ENCODE data around the gene ZBTB20.

The ZBTB20 gene

DNA sequence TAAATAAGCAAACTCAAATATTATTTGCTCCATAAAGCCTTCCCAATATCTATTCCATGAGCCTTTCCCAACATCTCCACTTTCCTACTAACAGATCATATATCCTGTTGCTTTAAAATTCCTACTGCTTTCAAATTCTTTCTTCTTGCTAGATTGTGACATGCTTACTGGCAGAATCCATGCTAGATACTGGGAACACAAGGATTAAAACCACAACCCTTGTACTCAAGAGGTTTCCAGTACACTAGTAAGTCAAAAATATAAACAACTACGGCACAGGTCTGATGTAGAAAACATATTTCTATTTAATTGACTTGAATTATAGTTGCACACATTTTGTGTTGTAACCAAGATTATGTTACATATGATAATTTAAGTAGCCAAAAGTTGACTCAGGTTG is 275.0 kb downstream of the ZBTB20 start:
- no peak for DNase-seq (ENCODE audit: low read depth)

DNA sequence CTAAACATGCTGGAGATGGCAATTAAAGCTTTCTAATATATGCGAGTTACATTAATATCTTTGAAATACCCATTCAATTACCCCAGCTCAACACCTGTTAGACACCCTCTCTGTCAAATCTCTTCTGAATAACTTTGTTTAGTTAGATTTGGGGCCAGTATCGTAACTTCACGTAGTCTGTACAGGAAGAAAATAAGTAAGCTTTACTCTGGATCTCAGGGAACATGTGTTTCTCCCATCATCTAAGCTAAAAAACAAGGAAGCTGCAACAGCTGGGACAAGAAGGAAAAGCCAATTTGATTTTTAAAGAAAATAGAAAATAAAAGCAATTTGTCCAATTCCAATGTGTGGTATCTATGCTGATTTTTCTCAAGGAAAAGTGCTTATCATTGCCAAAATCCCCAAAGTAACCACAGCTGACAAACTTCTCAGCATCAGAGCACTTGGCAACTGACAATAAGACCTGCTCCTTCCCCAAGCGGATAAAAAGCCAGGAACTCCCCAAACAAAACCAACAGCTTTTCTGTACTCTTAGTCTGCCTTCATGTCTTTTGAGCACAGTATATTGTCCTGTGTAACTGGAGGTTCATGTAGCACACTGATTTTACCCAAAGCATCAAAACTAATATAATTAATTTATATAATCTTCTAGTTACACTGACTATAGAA is 279.1 kb downstream of the ZBTB20 start:
- no peak for DNase-seq (ENCODE audit: low read depth)

DNA sequence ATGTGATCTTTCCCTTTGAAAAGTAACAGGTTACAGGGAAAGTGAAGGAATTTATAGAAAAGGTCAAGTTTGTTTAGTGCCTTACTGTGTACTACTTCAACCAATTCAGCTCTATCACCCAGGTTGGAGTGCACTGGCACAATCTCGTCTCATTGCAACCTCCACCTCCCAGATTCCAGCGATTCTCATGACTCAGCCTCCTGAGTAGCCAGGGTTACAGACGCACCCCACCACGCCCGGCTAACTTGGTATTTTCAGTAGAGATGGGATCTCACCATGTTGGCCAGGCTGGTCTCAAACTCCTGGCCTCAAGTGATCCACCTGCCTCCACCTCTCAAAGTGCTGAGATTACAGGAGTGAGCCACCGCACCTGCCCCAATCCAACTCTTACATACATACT is 279.7 kb downstream of the ZBTB20 start:
- no peak for DNase-seq (ENCODE audit: low read depth)

DNA sequence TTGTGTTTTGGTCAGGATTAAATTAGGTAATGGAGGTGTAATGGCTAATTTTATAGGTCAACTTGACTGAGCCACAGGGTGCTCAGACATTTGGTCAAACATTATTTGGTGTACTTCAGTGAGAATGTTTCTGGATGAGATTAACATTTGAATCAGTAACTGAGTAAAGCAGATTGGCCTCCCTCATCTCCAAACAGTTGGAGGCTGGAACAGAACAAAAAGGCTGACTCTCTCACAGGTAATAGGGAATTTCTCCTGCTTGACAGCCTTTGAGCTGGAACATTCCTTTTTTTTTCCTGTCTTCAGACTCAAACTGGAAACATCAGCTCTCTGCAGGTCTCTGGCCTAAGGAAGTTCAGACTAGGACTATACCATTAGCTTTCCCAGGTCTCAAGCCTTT is 280.7 kb downstream of the ZBTB20 start:
- DNase-seq (ENCODE audit: low read depth): no peak

DNA sequence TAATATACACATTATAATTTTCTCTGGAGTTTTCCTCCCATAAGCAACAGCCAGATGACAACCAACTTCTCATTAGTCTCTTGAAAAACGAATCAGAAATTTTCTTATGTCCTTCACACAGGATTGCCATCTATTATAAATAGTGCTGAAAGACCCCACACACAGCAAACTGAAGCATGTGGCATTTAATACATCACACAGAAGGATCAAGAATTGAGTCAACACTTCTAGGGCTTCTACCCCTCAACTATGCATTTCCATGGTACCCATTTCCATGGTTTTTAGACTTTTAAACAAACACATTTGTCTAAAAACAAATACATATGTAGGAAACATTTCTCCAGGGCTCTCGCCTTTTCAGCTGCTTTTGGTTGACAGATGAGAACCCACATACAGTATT is 282.1 kb downstream of the ZBTB20 start:
- DNase-seq (ENCODE audit: low read depth): no peak

DNA sequence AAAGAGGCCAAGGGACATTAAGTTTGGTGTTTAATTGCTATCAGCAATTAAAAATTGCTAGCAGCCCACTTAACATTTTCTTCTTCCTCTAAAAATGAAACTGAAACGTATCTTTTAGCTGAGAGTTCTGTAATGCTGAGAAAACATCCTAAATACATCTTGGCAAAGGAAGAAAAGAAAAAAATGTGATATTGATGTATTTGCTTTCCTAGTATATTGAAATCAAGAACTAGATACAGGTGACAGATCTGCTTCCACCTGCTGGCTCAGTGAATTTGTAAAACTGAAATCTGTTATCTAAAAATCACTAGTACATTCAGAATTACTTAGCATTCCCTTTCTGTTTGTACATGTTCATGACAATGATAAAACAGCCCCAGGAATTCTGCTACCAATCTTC is 283.2 kb downstream of the ZBTB20 start:
- DNase-seq (ENCODE audit: low read depth): no peak

DNA sequence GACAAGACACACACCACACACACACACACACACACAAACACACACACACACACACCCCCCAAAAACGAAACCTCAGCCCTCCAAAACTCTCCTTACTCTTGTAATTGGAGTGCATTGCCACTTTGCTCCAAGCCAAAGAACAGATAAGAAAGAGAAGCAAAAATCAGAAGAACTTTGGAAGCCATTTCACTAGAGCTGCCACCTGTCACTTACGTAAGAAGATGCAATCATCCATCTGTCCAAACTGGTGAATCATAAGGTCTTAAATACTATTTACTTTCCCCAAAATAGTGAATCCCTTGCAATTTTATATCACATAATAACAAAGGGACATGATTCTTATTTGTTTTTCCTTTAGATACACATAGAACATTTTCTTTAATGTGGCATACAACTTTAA is 285.4 kb downstream of the ZBTB20 start:
- DNase-seq (ENCODE audit: low read depth): no peak

DNA sequence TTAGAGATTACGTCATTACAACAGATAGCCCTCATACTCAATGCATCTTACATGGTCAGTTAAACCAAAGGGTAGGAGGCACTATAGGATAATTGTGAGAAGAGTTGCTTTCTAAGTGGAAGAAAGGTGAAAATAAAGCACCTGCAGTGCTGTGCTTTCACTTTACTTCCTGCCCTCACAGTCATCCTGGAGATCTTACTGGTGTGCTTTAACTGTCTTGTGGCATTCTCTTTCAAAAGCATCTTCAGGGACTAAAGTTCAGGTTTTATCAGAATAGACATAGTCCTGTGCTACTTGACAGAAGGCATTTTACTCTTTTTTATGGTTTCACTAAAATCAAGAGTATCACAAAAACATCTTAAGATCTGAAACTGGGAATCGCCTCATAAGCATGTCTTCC is 286.6 kb downstream of the ZBTB20 start:
- DNase-seq (ENCODE audit: low read depth): no peak

DNA sequence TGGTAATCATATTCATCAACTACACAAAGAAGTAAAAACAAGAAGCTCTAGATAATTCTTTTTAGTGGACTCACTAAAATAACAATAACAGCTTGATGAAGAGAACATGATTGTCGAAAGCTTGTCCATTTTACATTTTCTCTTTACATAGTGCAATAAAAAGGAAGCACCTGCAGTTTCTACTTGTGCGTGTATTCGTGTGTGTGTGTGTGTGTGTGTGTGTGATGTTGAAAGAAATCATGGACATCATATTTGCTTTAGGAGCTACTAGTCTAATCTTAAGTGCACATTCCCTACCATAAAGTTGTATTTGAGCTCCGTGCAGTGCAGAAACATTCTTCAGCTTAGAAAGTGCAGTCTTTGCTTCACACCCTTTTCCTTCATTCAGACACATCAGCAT is 288.8 kb downstream of the ZBTB20 start:
- no peak for DNase-seq (ENCODE audit: low read depth)

DNA sequence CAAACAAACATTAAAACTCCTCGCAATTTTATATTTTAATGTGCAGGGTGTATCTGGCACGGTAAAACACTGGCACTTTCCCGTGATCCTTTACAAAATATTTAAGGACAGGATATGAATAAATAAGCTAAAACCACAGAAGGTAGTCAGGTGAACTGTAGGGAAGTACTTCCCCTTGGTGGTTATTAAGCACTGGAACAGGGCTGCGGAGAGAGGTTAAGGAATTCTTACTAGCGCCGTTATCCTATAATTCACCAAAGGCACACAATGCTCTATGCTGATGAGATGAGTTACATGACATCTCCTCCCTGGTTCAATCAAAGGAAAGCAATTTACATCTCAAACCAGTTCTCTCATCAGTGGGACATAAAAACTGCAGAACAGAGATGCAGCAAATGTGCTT is 289.8 kb downstream of the ZBTB20 start:
- DNase-seq (ENCODE audit: low read depth): no peak

DNA sequence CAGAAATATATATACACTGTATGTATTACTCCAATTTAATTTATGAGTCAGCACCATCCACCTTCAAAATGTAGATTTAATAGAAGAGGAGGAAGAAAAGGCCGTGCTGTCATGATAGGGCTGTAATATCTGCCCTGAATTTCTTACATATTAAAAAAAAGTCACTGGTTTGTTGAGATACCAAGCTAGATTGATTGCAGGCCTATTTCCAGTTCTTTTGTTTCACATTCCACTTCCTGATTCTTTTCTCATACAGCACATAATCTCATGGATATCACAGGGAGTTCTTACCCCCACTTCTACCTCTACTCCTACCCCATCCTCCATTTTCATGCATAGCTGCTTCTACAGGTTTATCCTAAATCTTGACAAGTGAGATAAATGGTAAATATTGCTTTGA is 290.3 kb downstream of the ZBTB20 start:
- DNase-seq (ENCODE audit: low read depth): no peak

DNA sequence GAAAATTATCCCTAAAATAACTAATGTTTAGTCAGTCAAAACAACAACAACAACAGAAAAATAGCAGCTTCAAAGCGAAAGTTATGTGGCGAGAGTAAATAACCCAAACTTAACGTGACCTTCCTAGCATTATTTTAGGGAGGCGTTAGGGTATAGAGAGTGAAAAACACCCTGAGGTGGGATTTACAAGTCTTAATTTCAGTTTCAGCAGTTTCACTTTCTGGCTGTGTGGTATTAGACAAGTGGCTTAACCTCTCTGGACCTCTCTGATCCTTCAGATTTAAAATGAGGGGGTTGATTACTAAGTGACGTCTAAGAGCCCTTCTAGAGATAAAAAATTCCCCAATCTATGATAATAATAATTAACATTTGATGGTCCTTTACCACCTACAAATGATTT is 291.2 kb downstream of the ZBTB20 start:
- no peak for DNase-seq (ENCODE audit: low read depth)

DNA sequence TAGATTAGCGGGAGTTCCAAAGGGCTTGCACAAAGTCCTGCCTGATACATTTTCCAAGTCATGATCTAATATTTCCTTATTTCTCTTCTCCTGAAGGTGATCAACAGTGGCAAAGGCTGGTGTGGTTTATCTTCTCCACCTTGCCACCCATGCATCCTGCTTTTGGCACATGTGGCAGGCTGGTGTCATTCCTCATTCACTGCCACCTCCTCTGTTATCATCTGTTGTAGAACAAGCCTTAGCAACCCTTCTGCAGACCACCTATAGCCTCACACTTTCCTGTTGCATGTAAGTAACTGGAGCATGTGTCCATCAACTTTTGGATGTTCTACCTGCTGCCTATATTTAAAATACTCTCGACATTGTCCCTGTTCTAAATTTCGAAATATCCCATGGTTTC is 294.1 kb downstream of the ZBTB20 start:
- no peak for DNase-seq (ENCODE audit: low read depth)

DNA sequence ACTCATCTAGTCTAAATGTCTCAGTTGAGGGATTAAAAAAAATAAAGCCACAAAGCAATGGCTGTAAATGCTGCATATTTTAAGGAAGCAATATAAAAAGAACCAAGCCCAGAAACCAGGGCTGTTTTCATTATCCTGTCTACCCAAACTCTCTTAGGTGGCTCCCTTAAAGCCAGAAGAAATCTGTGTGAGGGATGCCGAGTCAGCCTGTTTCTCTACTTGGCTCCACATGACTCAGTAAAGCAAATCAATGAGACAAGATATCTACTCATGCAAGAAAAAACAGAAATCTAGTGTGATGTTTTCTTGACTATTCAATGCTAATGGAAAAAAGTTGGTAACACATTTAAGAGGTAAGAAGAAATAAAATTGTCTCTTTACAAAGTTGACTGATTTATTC is 296.2 kb downstream of the ZBTB20 start:
- DNase-seq (ENCODE audit: low read depth): no peak

DNA sequence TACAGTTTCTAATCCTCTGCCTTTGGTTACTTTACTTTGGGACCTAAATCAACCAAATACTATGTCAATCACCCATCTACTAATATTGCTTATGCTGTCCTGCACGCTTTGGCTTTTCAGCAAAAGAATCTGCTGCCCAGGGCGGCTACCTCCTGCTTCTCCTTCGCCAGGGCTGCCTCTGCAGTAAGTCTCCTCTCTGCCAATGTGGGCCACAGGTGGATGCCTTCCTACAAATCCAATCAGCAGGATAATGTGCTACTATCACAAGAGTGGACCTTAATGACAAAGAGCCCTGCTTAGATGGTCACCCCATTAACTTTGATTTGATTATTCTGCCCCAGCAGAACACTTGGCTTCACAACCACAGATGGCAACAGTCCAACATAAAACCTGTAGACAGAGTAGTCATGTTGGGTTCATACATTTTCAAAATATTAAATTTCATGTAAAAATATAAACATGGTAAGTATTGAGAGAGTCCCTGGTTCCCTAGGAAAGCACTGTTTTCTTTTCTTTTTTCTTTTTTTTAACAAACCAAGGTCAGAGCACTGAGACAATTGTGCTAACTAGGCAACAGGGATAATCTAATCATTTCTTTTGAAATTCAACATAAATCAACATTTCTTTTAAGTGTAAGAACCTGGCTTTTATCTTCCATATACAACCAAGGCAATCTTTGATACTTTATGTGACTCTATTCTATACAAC is 298.3 kb downstream of the ZBTB20 start:
- no peak for DNase-seq (ENCODE audit: low read depth)

DNA sequence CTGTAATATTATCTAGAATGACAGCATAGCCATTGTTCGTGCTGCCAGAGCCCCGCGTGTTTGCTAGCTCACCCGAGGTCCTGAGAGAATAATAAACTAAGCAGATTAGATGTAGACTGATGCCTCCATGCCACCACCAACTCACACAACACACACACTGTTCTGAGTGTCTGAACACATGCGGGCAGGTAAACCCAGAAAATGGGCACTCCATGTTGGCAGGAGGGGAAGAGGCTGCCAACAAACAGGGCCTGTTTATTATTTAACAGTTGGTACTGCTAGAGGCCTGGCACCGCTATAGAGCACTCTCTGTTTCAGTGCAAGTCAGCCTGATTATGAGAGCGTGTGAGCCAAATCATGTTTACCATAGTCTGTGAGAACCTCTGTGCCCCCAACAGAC is 299.0 kb downstream of the ZBTB20 start:
- DNase-seq (ENCODE audit: low read depth): no peak

DNA sequence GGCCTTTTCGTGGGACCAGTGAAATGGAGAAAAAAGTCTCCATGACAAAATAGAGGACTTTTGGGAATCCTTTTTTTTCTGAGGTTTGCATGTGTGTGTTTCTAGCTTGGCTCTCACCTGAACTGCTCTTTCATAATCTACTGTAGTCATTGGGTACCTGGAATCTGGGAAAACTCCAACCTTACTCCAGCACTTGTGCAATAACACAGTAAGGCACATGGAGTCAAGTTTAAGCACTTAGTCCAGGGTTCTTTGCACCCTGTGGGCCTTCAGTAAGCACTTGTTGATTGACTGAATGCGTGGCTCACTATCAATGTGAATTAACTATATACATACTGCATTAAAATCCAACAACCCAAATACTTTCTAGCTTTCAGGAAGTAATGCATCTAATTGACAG is 299.5 kb downstream of the ZBTB20 start:
- DNase-seq (ENCODE audit: low read depth): no peak

DNA sequence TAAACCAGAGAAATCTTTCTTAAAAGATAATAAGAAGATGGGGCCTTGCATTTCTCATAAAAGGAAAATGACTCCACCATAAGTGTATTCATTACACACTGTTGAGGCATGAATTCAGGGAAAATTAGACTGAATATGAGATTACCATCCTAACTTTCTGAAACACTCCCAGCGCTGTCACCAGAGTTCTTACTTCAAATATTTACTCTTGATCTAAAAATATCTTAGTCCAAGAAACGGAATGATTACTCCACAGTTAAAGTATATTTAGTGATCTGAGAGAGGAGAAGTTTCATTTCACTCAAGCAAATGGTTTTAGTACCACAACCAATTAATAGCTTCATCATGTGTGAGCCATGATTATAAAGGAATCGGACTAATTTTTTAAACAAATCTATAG is 300.3 kb downstream of the ZBTB20 start:
- no peak for DNase-seq (ENCODE audit: low read depth)

DNA sequence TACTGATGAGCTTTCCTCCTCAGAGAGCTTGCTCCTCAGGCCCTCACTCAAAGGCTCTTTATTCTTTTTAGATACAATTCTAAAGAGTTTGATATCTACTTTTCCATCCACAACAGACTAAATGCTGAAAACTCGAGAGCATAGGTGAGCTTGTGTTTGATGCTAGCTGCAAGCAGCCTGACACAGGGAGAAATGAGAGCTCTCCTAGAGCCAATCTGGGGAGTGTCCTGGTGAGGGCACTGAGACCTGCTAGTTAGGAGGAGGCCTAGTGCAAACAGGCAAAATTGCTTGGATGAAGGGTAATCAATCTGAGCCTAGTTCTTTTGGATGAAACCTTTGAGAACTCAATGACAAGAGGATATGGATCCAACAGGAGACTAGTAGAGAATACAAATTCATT is 300.8 kb downstream of the ZBTB20 start:
- DNase-seq (ENCODE audit: low read depth): no peak

DNA sequence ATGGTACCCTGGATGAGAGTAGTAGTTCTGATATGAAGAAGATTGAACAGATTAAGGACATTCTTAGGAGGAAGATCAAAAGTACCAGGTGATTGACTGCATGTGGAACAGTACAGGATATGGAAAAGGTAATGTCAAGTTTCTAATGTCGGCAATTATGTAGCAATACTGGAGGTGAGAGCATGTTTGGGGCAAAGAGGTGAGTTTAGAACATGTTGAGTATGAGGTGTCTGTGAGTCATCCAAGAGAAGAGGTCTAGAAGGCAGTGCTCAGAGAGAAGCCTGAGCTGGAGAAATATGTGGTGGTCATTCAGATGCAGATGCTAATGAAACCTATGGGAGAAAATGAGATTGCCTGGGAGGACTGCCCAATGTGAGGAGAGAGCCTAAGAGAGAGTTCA is 305.6 kb downstream of the ZBTB20 start:
- no peak for DNase-seq (ENCODE audit: low read depth)

DNA sequence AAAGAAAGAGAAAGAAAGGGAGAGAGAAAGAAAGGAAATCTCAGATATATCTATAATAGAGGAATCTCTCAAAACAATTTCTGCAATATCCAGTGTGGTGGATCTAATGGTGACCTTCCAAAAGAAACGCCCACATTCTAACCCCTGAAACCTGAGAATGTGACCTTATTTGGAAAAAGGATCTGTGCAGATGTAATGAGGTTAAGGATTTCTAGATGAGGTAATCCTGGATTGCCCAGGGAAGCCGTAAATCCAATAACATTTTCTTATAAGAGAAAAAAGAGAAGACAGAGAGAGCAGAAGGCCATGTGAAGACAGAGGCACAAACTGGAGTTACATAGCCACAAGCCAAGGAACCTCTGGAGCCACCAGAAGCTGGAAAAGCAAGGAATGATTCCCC is 307.6 kb downstream of the ZBTB20 start:
- DNase-seq (ENCODE audit: low read depth): no peak

DNA sequence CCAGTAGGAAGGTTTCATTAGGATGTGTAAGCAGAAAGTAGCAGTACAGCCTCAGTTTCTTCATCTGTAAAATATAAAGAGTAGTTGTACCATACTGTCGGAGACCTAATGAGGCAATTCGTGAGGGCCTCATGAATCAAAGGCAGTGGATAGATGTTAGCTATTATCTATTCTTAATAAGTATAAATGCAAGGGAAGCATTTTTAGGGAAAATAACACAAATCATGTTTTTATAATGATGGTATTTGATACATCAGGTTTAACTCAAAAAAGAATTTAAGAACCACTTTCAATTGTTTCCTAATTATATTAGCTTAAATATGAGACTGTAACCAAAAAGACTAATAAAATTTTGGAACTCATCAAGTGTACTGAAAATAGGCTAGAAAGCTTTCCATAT is 309.1 kb downstream of the ZBTB20 start:
- DNase-seq (ENCODE audit: low read depth): no peak

DNA sequence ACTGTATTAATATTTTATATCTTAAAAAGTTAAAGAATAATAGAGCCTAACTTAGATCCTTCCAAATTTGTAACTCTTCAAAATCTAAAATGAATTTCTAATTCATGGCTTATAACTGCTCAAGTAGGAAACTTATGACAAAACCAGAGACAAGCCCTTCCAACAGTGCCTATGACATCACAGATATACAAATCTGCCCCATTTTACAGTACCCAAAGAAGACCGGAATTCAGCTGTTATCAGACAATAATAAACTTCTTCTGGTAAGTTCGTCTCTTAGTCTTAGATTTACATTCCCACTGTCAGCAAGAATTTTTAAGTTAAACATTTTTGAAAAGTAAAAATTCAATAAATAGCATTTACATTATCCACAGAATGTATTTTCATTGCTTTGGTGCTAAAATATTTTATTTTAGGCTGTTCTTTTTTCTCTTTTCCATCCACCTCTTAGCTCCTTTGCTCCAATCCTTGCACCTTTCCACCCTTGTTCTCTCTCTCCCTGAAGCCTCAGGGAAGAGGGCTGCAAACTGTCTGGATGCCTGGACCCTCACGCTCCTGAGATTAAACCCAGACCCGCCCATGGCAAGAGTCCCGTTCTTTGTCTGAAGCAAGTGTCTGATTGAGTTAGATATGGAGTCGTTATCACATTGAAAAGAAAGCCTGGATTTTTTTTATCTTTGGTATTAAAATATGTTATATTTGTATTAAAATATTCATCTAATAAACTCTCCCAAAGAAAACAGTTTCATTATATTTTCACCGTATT is 312.7 kb downstream of the ZBTB20 start:
- no peak for DNase-seq (ENCODE audit: low read depth)
